SK-N-SH (cell line): ENCODE data around the gene KCNJ5. TPM values are rescaled to one million over a fixed set of nuclear protein-coding genes. Genes with fewer than 3 reads are reported as not detected.

ENCODE experiments used
- CTCF ChIA-PET: fragments of 300-600, 350-600 bp; formaldehyde crosslinking; extraction: SDS; loops from one replicate; lab custom pipeline; 2021; lab: Yijun Ruan, JAX
- POLR2A ChIA-PET: fragments of 350-600 bp; sonication (Branson Sonifier 250); formaldehyde crosslinking; extraction: SDS; loops from one replicate; lab custom pipeline; 2020; ENCODE audit warnings: antibody characterized with exemption, inconsistent platforms; lab: Yijun Ruan, JAX
- DNase-seq: peaks from one replicate; pipeline ENCODE4 v3.0.0; 2012
- H2AFZ ChIP-seq: fragments of 200-600 bp; sonication (generic); 2 replicates; pipeline ENCODE4 v1.8.1; 2016; ENCODE audit warnings: antibody characterized with exemption, mild to moderate bottlenecking, low read depth
- H3F3A ChIP-seq: fragments of 200-600 bp; sonication (generic); replicated peaks from 2 replicates; pipeline ENCODE3; 2016; ENCODE audit warnings: antibody characterized with exemption, mild to moderate bottlenecking; ENCODE audit not compliant: insufficient read depth
- H3K27ac ChIP-seq, 2 experiments: fragments of 200-500 bp in 1 of 2; fragments of 200-600 bp in 1 of 2; sonication (Bioruptor generic) in 1 of 2; sonication (generic), shearing (Covaris generic) in 1 of 2; 2 replicates each; pipeline versions ENCODE4 v1.5.1 to v1.6.1; 2014 to 2016; ENCODE audit warnings: low read depth in 2 of 2, inconsistent platforms in 1 of 2, low read length in 1 of 2, mild to moderate bottlenecking in 1 of 2, mixed read lengths in 1 of 2
- H3K27me3 ChIP-seq: fragments of 200-600 bp; sonication (generic), shearing (Covaris generic); 2 replicates; pipeline ENCODE4 v1.6.1; 2016; ENCODE audit warnings: mixed run types; ENCODE audit not compliant: insufficient read depth
- H3K36me3 ChIP-seq, 2 experiments: fragments of 200-500 bp in 1 of 2; fragments of 200-600 bp in 1 of 2; sonication (Bioruptor generic) in 1 of 2; sonication (generic) in 1 of 2; replicated peaks in 1 of 2; 2 replicates each; pipeline versions ENCODE3 to v1.5.1; 2014 to 2016; ENCODE audit warnings: low read length in 1 of 2, mild to moderate bottlenecking in 1 of 2; ENCODE audit not compliant: insufficient read depth in 2 of 2, control insufficient read depth in 1 of 2
- H3K4me1 ChIP-seq, 2 experiments: fragments of 200-500 bp in 1 of 2; fragments of 200-600 bp in 1 of 2; sonication (Bioruptor generic) in 1 of 2; sonication (generic), shearing (Covaris generic) in 1 of 2; 2 replicates each; pipeline versions ENCODE4 v1.5.1 to v1.6.1; 2014 to 2016; ENCODE audit warnings: low read depth in 1 of 2, low read length in 1 of 2, mixed run types in 1 of 2; ENCODE audit not compliant: insufficient read depth in 2 of 2, control insufficient read depth in 1 of 2
- H3K4me2 ChIP-seq: fragments of 200-600 bp; sonication (generic), shearing (Covaris generic); 2 replicates; pipeline ENCODE4 v1.6.1; 2017; ENCODE audit warnings: mixed run types
- H3K4me3 ChIP-seq, 2 experiments: fragments of 200-500 bp in 1 of 2; fragments of 200-600 bp in 1 of 2; sonication (Bioruptor generic) in 1 of 2; sonication (generic), shearing (Covaris generic) in 1 of 2; 2 replicates each; pipeline versions ENCODE4 v1.5.1 to v1.8.1; 2014 to 2016; ENCODE audit warnings: low read depth in 2 of 2, inconsistent platforms in 1 of 2, low read length in 1 of 2, mild to moderate bottlenecking in 1 of 2, mixed read lengths in 1 of 2, moderate library complexity in 1 of 2
- H3K79me2 ChIP-seq: fragments of 200-600 bp; sonication (generic); 2 replicates; pipeline ENCODE4 v1.8.1; 2017; ENCODE audit warnings: mild to moderate bottlenecking; ENCODE audit not compliant: insufficient read depth
- H3K9ac ChIP-seq: fragments of 200-600 bp; sonication (generic); 2 replicates; pipeline ENCODE4 v1.6.1; 2017; ENCODE audit warnings: mixed run types
- H3K9me2 ChIP-seq: fragments of 200-600 bp; sonication (generic); 2 replicates; pipeline ENCODE4 v1.6.1; 2017; ENCODE audit warnings: mixed run types
- H3K9me3 ChIP-seq: fragments of 200-600 bp; sonication (generic); 2 replicates; pipeline ENCODE4 v1.6.1; 2017; ENCODE audit warnings: mixed run types, mild to moderate bottlenecking, moderate library complexity
- H4K20me1 ChIP-seq: fragments of 200-600 bp; sonication (generic); 2 replicates; pipeline ENCODE4 v1.6.1; 2017; ENCODE audit warnings: mild to moderate bottlenecking, mixed run types; ENCODE audit not compliant: insufficient read depth
- CHD2 ChIP-seq: fragments of 150-350 bp; IDR thresholded peaks from 2 replicates; pipeline ENCODE4 v1.6.1; 2018; ENCODE audit warnings: low read length; ENCODE audit not compliant: partially characterized antibody
- FOSL2 ChIP-seq: IDR thresholded peaks from 2 replicates; pipeline ENCODE4 v1.4.0; 2012; ENCODE audit warnings: low read depth, mild to moderate bottlenecking, moderate library complexity, borderline replicate concordance
- FOXJ3 ChIP-seq: sonication (generic); formaldehyde crosslinking; IDR thresholded peaks from 2 replicates; pipeline ENCODE4 v1.5.1; 2020; ENCODE audit warnings: mild to moderate bottlenecking, missing genetic modification reagents
- GABPA ChIP-seq: IDR thresholded peaks from 2 replicates; pipeline ENCODE4 v1.4.0; 2012; ENCODE audit warnings: low read depth, mild to moderate bottlenecking
- JUND ChIP-seq: IDR thresholded peaks from 2 replicates; pipeline ENCODE4 v1.4.0; 2012
- MXI1 ChIP-seq: IDR thresholded peaks from 2 replicates; pipeline ENCODE4 v1.6.1; 2012; ENCODE audit warnings: mild to moderate bottlenecking, low read depth, low read length, improper control_type of control experiment
- NFIC ChIP-seq: IDR thresholded peaks from 2 replicates; pipeline ENCODE4 v1.4.0; 2012; ENCODE audit warnings: borderline replicate concordance
- RFX5 ChIP-seq: IDR thresholded peaks from 2 replicates; pipeline ENCODE4 v1.6.1; 2012; ENCODE audit warnings: mild to moderate bottlenecking, improper control_type of control experiment, low read length
- SIN3A ChIP-seq: IDR thresholded peaks from 2 replicates; pipeline ENCODE4 v1.6.1; 2012; ENCODE audit warnings: low read depth, mild to moderate bottlenecking, low read length, moderate library complexity, borderline replicate concordance
- SMC3 ChIP-seq: IDR thresholded peaks from 2 replicates; pipeline ENCODE4 v1.6.1; 2012; ENCODE audit warnings: low read depth, low read length, improper control_type of control experiment
- TAF1 ChIP-seq: IDR thresholded peaks from 2 replicates; pipeline ENCODE4 v1.6.1; 2012; ENCODE audit warnings: low read depth, mild to moderate bottlenecking, low read length, moderate library complexity, borderline replicate concordance
- YY1 ChIP-seq: IDR thresholded peaks from 2 replicates; pipeline ENCODE4 v1.4.0; 2012; ENCODE audit warnings: low read depth, mild to moderate bottlenecking
- WGBS: methylation state at CpG from one replicate; pipeline ENCODE4 v1.1.6; 2017; ENCODE audit warnings: low lambda C conversion rate; 5-methylcytosine and 5-hydroxymethylcytosine counted together
- polyA plus RNA-seq, 3 experiments: library from polyadenylated mRNA; depleted of rRNA; stranded (reverse); fragments of >200 nt; gene quantifications; 2 replicates each; pipeline ENCODE4 v1.2.3, GENCODE V29; 2012
- TF ChIP-seq, protein P1 (sequence below): IDR thresholded peaks from 2 replicates; pipeline ENCODE4 v1.4.0; 2012; ENCODE audit warnings: low read depth, borderline replicate concordance
- TF ChIP-seq, protein P2 (sequence below): IDR thresholded peaks from 2 replicates; pipeline ENCODE4; 2012
- TF ChIP-seq, protein P3 (sequence below): fragments of 150-350 bp; IDR thresholded peaks from 2 replicates; pipeline ENCODE4 v1.6.1; 2017; ENCODE audit warnings: antibody characterized with exemption, low read length, low read depth, borderline replicate concordance
- TF ChIP-seq, protein P4 (sequence below): IDR thresholded peaks from 2 replicates; pipeline ENCODE4 v1.6.1; 2012; ENCODE audit warnings: mild to moderate bottlenecking, low read depth, low read length, moderate library complexity

The KCNJ5 gene
- polyA plus RNA-seq, 1 of the 3 experiments (the other 2 are of a cell fraction): 0.03 TPM

DNA sequence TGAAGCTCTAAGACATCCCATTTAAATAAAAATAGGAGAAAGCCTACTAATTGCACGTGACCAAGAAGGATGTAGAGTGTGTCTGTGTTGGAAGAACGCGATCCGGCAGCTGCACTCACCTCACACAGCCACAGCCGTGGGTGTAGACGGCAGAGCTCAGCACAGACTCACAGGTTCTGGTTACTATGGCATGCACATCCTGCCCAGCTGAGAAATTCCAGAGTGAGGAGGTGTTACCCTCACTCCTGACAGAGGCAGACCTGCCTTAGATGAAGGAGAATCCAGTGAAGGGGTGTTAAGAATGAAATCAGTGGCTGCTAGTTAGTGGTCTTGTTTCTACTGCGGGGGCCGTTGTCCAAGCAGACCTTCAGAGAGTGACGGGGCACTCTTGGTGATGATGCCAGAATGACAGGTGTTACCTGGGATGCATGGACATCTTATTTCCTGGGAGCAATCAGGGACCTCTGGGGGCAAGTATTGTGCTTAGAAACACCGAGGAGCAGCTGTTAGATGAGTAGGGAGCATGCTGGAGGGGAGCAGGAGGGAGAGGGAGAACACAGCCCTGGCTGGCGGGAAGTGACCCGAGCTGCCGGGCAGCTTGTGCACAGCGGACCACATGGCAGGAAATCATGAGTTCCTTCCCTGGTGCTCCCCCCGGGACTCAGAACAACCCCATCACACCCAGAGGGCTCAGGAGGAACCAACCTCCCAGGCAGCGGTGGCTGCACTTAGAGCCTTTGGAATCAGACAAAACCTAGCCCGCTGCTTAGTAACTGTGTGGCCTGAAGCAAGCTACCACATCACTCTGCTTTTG, 12.3 kb downstream of the KCNJ5 start:
- H3K36me3 ChIP-seq: no peaks in the 10 kb centered on the region
- H3K79me2 ChIP-seq: no peaks in the 10 kb centered on the region
- no peaks in the 10 kb centered on the region for H3K9me3 ChIP-seq
- H3K9ac ChIP-seq: no peak overlapping the region
- peaks cover 5% of the 10 kb centered on the region for H3F3A ChIP-seq
- no peaks in the 10 kb centered on the region for H3K27me3 ChIP-seq
- DNase-seq: no peak
- ChIA-PET POLR2A (no interaction called here), CTCF (interaction anchor here (1.5 to 13.6 kb wide), 3 partner anchors 14 to 53 kb away, joined by 4 to 201 read pairs (median 89); partner anchors contain the start of gene KCNJ5)
- peak overlapping the region in 1 of 2 experiments; percentile 12; a peak in 1 of 4 replicates for H3K27ac ChIP-seq
- H3K4me3 ChIP-seq: no peak overlapping the region
- no peaks in the 10 kb centered on the region for H3K9me2 ChIP-seq
- no peaks in the 10 kb centered on the region for H4K20me1 ChIP-seq
- no peak overlapping the region for H2AFZ ChIP-seq
- 77% methylated on average over 17 of the region's 17 CpGs for WGBS
- TF ChIP-seq JUND (no peak), NFIC (no peak), RFX5 (no peak), SIN3A (no peak), FOXJ3 (CRISPR knock-in tag) (no peak), YY1 (no peak), MXI1 (no peak)
- TF ChIP-seq, protein P1, sequence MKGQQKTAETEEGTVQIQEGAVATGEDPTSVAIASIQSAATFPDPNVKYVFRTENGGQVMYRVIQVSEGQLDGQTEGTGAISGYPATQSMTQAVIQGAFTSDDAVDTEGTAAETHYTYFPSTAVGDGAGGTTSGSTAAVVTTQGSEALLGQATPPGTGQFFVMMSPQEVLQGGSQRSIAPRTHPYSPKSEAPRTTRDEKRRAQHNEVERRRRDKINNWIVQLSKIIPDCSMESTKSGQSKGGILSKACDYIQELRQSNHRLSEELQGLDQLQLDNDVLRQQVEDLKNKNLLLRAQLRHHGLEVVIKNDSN: no peak
- TF ChIP-seq, protein P2, sequence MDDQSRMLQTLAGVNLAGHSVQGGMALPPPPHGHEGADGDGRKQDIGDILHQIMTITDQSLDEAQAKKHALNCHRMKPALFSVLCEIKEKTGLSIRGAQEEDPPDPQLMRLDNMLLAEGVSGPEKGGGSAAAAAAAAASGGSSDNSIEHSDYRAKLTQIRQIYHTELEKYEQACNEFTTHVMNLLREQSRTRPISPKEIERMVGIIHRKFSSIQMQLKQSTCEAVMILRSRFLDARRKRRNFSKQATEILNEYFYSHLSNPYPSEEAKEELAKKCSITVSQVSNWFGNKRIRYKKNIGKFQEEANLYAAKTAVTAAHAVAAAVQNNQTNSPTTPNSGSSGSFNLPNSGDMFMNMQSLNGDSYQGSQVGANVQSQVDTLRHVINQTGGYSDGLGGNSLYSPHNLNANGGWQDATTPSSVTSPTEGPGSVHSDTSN: no peak
- no peak overlapping the region for H3K4me2 ChIP-seq
- H3K4me1 ChIP-seq: peaks cover 15 to 16% of the 10 kb centered on the region in 2 experiments; a peak in 3 of 4 replicates

DNA sequence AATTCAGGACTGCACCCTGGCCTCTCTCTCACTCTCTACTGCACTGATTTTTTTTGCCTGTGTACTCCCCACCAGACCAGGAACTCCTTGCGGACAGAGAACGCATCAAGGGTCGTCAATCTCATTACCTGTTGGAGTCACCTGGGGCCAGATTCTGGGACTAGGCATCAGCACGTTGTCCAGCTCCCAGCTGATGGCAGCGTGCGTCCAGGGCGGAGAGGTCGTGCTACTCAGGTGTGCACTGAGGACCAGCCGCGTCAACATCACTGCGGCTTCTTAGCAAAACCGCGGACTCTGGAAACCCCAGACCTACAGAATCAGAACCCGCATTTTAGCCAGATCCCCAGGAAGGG, 13.1 kb downstream of the KCNJ5 start:
- TF ChIP-seq, protein P2: no peak
- no peak for TF ChIP-seq GABPA
- TF ChIP-seq RFX5: no peak
- TF ChIP-seq, protein P3, sequence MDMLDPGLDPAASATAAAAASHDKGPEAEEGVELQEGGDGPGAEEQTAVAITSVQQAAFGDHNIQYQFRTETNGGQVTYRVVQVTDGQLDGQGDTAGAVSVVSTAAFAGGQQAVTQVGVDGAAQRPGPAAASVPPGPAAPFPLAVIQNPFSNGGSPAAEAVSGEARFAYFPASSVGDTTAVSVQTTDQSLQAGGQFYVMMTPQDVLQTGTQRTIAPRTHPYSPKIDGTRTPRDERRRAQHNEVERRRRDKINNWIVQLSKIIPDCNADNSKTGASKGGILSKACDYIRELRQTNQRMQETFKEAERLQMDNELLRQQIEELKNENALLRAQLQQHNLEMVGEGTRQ: no peak
- no peak for TF ChIP-seq CHD2
- no peak for TF ChIP-seq FOSL2
- TF ChIP-seq MXI1: no peak
- TF ChIP-seq SMC3: no peak
- TF ChIP-seq, protein P4, sequence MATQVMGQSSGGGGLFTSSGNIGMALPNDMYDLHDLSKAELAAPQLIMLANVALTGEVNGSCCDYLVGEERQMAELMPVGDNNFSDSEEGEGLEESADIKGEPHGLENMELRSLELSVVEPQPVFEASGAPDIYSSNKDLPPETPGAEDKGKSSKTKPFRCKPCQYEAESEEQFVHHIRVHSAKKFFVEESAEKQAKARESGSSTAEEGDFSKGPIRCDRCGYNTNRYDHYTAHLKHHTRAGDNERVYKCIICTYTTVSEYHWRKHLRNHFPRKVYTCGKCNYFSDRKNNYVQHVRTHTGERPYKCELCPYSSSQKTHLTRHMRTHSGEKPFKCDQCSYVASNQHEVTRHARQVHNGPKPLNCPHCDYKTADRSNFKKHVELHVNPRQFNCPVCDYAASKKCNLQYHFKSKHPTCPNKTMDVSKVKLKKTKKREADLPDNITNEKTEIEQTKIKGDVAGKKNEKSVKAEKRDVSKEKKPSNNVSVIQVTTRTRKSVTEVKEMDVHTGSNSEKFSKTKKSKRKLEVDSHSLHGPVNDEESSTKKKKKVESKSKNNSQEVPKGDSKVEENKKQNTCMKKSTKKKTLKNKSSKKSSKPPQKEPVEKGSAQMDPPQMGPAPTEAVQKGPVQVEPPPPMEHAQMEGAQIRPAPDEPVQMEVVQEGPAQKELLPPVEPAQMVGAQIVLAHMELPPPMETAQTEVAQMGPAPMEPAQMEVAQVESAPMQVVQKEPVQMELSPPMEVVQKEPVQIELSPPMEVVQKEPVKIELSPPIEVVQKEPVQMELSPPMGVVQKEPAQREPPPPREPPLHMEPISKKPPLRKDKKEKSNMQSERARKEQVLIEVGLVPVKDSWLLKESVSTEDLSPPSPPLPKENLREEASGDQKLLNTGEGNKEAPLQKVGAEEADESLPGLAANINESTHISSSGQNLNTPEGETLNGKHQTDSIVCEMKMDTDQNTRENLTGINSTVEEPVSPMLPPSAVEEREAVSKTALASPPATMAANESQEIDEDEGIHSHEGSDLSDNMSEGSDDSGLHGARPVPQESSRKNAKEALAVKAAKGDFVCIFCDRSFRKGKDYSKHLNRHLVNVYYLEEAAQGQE: no peak
- TF ChIP-seq TAF1: no peak
- no peak for TF ChIP-seq NFIC
- no peaks in the 10 kb centered on the region for H3K27me3 ChIP-seq
- no peak overlapping the region for H3K4me2 ChIP-seq
- peaks cover 16 to 24% of the 10 kb centered on the region in 2 experiments; a peak in 3 of 4 replicates for H3K4me1 ChIP-seq
- H3K79me2 ChIP-seq: no peaks in the 10 kb centered on the region
- 98% methylated on average over 12 of the region's 14 CpGs for WGBS
- H3K4me3 ChIP-seq: no peak overlapping the region
- no peak overlapping the region for H3K9ac ChIP-seq
- H3F3A ChIP-seq: peaks cover 5% of the 10 kb centered on the region
- no peak for DNase-seq
- no peaks in the 10 kb centered on the region for H4K20me1 ChIP-seq
- no peaks in the 10 kb centered on the region for H3K9me3 ChIP-seq
- H3K36me3 ChIP-seq: no peaks in the 10 kb centered on the region
- no peak overlapping the region for H2AFZ ChIP-seq
- POLR2A ChIA-PET: no interaction called here
- CTCF ChIA-PET: interaction anchor here (1.5 to 13.6 kb wide), 3 partner anchors 15 to 52 kb away, joined by 4 to 201 read pairs (median 89); partner anchors contain the start of gene KCNJ5
- H3K9me2 ChIP-seq: no peaks in the 10 kb centered on the region
- H3K27ac ChIP-seq: no peak overlapping the region
